Mononuclear cell (primary cell): ENCODE measurements around the gene SGPP2. TPM values are rescaled to one million over a fixed set of nuclear protein-coding genes. Genes with fewer than 3 reads are reported as not detected.

Experiments
- H3K27me3 ChIP-seq: 2 replicates; pipeline ENCODE4 v1.6.0; 2011; ENCODE audit warnings: low read length, control low read depth; ENCODE audit not compliant: insufficient read depth
- H3K4me1 ChIP-seq: 2 replicates; pipeline ENCODE4 v1.5.1; 2011; ENCODE audit warnings: mild to moderate bottlenecking, low read length, control low read depth; ENCODE audit not compliant: insufficient read depth
- H3K4me3 ChIP-seq: 2 replicates; pipeline ENCODE4 v1.5.1; 2011; ENCODE audit warnings: mild to moderate bottlenecking, low read length, moderate library complexity
- H3K9me3 ChIP-seq: 2 replicates; pipeline ENCODE4 v1.5.1; 2011; ENCODE audit warnings: low read depth, mild to moderate bottlenecking, control low read depth, low read length
- total RNA-seq: library from RNA; depleted of rRNA; stranded (reverse); fragments of >200 nt; gene quantifications from one replicate; pipeline ENCODE4 v1.2.3, GENCODE V29; 2012

Gene SGPP2
- total RNA-seq, 1 donor = 0.94 TPM

- Histone ChIP-seq H3K4me1 (no peaks in the 10 kb centered on the region), H3K9me3 (no peaks in the 10 kb centered on the region), H3K27me3 (no peaks in the 10 kb centered on the region), H3K4me3 (no peak overlapping the region)
Measured at GRCh38 chr2:222521099-222521498, 96.8 kb downstream of the SGPP2 start.

- Histone ChIP-seq H3K4me3 (no peak overlapping the region), H3K27me3 (no peaks in the 10 kb centered on the region), H3K4me1 (no peaks in the 10 kb centered on the region), H3K9me3 (no peaks in the 10 kb centered on the region)
Measured at GRCh38 chr2:222522082-222522481, 97.7 kb downstream of the SGPP2 start.

GRCh38 chr2:222523783-222524544, 99.6 kb downstream of the SGPP2 start:
- Histone ChIP-seq H3K27me3 (no peaks in the 10 kb centered on the region), H3K9me3 (no peaks in the 10 kb centered on the region), H3K4me1 (no peaks in the 10 kb centered on the region), H3K4me3 (no peak overlapping the region)

- no peaks in the 10 kb centered on the region for H3K4me1 ChIP-seq
Measured at GRCh38 chr2:222525811-222526210, 101.5 kb downstream of the SGPP2 start.

GRCh38 chr2:222526480-222527277, 102.3 kb downstream of the SGPP2 start:
- Histone ChIP-seq H3K9me3 (no peaks in the 10 kb centered on the region), H3K4me3 (no peak overlapping the region), H3K27me3 (no peaks in the 10 kb centered on the region), H3K4me1 (no peaks in the 10 kb centered on the region)

More at GRCh38 chr2:222525811-222526210, 101.5 kb downstream of the SGPP2 start:
- no peak overlapping the region for H3K4me3 ChIP-seq
- H3K27me3 ChIP-seq = no peaks in the 10 kb centered on the region
- H3K9me3 ChIP-seq = no peaks in the 10 kb centered on the region

GRCh38 chr2:222532315-222532714, 108.0 kb downstream of the SGPP2 start:
- Histone ChIP-seq H3K9me3 (no peaks in the 10 kb centered on the region), H3K4me3 (no peak overlapping the region), H3K4me1 (no peaks in the 10 kb centered on the region), H3K27me3 (no peaks in the 10 kb centered on the region)

- H3K9me3 ChIP-seq = no peaks in the 10 kb centered on the region
- H3K27me3 ChIP-seq = peaks cover 2% of the 10 kb centered on the region
- H3K4me3 ChIP-seq = no peak overlapping the region
- no peaks in the 10 kb centered on the region for H3K4me1 ChIP-seq
Measured at GRCh38 chr2:222535477-222535876, 111.1 kb downstream of the SGPP2 start.

GRCh38 chr2:222538535-222538934, 114.2 kb downstream of the SGPP2 start:
- peaks cover 2% of the 10 kb centered on the region for H3K27me3 ChIP-seq
- H3K4me1 ChIP-seq = no peaks in the 10 kb centered on the region
- no peaks in the 10 kb centered on the region for H3K9me3 ChIP-seq
- no peak overlapping the region for H3K4me3 ChIP-seq

- Histone ChIP-seq H3K27me3 (peaks cover 15% of the 10 kb centered on the region), H3K4me1 (no peaks in the 10 kb centered on the region), H3K9me3 (no peaks in the 10 kb centered on the region), H3K4me3 (no peak overlapping the region)
Measured at GRCh38 chr2:222544661-222545060, 120.3 kb downstream of the SGPP2 start.

- no peak overlapping the region for H3K4me3 ChIP-seq
Measured at GRCh38 chr2:222545823-222546795, 121.8 kb downstream of the SGPP2 start.

GRCh38 chr2:222547083-222547482, 122.7 kb downstream of the SGPP2 start:
- Histone ChIP-seq H3K9me3 (no peaks in the 10 kb centered on the region), H3K4me3 (no peak overlapping the region), H3K4me1 (no peaks in the 10 kb centered on the region), H3K27me3 (peaks cover 18% of the 10 kb centered on the region)

More at GRCh38 chr2:222545823-222546795, 121.8 kb downstream of the SGPP2 start:
- Histone ChIP-seq H3K9me3 (no peaks in the 10 kb centered on the region), H3K4me1 (no peaks in the 10 kb centered on the region), H3K27me3 (peaks cover 17% of the 10 kb centered on the region)

- H3K27me3 ChIP-seq = peaks cover 18% of the 10 kb centered on the region
- no peak overlapping the region for H3K4me3 ChIP-seq
- no peaks in the 10 kb centered on the region for H3K4me1 ChIP-seq
- no peaks in the 10 kb centered on the region for H3K9me3 ChIP-seq
Measured at GRCh38 chr2:222548992-222549391, 124.6 kb downstream of the SGPP2 start.

GRCh38 chr2:222554517-222554916, 130.2 kb downstream of the SGPP2 start:
- Histone ChIP-seq H3K27me3 (peaks cover 3% of the 10 kb centered on the region), H3K4me1 (no peaks in the 10 kb centered on the region), H3K4me3 (no peak overlapping the region), H3K9me3 (no peaks in the 10 kb centered on the region)

- H3K4me1 ChIP-seq = no peaks in the 10 kb centered on the region
- no peaks in the 10 kb centered on the region for H3K9me3 ChIP-seq
- H3K27me3 ChIP-seq = no peaks in the 10 kb centered on the region
- no peak overlapping the region for H3K4me3 ChIP-seq
Measured at GRCh38 chr2:222561151-222561550, 136.8 kb downstream of the SGPP2 start.
